Hematopoietic multipotent progenitor cell treated with erythropoietin and hydrocortisone succinate and interleukin-3 and kit ligand, for 15 days (in vitro differentiated cells): ENCODE measurements around the gene SRSF8.
"Not testable (repeated sequence)": the region's sequence is repeated elsewhere in the genome, so short reads cannot be mapped to it uniquely, and the experiment has no call there.

Source experiments
- DNase-seq: peaks from one replicate; pipeline ENCODE4 v3.0.0-alpha.2; 2015; ENCODE audit warnings: low spot score

Gene SRSF8

DNA sequence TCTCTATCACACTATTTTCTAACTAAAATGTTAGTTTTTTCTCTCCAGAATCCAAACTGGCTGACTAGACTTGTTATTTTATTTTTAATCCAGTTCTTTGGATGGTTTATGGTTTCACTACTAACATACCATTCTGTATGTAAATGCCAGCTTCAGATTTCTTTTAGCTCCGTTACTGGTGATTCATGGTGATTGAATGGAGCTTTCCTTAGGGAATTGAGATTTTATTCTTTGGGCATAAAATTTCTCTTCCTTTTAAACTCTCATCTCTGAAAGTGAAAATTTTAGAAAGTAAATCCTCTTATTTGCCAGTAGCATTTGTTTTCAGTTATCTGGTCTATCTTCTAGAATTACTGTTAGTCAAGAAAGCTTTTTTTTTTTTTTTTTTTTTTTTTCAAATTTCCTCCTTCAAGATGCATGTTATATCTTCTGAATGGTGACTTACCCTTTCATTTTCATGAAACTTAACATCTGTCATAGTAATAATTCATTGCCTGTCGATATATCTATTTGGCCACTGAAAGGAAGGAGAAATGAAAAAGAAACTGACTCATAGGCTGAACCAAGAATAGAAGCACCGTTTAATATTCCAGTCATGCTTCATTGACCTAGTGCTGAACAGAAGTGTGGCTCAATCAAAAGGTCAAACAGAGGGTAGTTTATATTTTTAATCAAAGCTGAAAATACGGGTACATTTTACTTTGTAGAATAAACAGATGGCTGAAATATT, 29.3 kb downstream of the SRSF8 start:
- DNase-seq = no peak

DNA sequence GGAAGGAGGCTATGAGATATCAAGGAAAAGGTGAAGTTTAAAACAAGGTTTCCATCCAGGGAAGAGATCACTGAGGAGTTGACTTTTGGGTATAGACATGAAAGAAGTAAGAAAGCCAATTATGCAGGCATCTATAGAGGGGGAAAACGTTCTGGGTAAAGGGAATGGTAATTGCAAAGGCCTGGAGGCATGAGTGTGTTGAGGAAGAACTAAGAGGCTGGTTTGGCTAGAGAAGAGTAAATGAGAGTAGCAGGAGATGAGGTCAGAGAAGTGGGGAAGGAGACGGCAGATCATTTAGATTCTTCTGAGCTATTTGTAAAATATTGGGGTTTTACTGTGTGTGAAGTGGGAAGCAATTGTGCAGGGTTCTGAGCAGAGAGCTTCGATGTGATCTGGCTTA, 30.5 kb downstream of the SRSF8 start:
- no peak for DNase-seq

DNA sequence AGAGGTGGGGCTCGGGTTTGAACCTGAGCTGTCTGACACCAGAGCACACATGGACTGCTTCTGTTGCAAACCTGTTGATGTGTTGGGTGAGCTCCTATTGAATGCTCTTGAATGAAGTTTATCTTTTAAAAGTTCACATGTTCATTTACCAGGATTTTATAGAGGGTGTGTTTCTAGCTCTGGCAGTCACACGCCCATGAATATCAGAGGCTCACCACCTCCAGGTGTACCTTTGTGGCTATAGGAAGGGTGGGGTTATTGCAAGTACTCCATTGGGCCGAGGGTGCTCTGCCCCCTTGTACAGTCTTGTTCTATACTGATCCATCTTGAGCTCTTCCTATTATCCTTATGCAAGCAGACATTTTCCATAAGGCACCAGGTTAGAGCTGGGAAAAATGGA, 32.1 kb downstream of the SRSF8 start:
- no peak for DNase-seq

DNA sequence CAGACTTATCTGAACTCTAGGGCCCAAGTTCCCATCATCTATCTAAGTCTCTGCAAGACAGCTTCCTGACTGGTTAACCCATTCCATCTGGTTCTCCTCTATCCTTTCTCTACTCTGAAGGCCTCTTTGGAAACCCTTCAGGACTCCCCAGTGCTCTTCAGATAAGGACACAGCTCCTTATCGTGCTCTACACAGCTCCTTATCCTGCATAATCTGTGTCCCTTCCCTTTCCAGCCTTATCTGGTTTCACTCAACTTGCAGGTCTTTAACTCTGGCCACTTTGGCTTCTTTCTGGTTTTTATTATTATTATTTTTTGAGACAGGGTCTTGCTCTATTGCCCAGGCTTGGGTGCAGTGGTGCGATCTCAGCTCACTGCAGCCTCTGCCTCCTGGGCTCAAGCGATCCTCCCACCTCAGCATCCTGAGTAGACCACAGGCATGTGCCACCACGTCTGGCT, 33.5 kb downstream of the SRSF8 start:
- peak; percentile 29 for DNase-seq

DNA sequence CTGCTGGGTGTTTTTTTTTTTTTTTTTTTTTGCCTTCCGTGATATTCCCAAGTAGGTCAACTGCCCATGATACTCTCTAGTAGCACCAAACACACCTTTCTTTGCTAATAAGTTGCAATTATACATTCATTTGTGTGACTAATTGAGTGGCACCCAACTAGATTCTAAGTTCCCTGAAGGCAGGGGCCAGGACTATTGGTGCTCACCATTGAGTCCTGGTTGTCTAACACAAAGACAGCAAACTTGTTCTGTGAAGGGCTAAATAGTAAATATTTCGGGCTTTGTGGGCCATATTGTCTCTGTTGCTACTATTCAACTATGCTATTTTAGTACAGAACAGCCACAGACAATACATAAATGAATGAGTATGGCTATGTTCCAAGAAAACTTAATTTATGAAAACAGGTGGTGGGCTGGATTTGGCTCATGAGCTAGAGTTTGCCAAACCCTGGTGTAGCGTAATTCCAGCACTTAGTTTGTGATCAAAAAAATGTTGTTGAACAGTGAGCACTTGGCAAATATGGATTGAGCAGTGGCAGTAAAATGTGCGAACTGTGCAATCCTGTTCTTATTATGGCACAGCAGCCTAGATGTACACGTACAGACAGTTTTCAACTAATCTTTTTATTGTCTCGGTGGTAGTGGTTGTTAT, 34.3 kb downstream of the SRSF8 start:
- DNase-seq = no peak

DNA sequence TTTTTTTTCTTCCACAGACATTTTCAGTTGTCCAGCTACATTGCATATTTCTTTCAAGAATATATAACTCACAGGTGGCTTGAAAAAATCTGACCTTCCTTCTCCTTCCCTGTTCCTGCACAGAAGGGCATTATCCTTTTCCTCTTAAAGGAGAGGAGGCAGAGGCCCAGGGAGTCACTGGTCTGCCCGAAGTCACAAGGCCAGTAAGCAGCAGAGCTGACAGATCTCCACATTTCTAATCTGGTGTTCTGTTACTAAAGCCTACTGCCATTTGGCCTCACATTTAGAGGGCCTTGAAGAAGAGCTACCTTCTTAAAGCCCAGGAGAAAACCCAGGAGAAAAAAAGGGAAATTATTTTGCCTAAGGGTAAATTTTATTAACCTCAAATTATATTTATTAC, 35.2 kb downstream of the SRSF8 start:
- no peak for DNase-seq

DNA sequence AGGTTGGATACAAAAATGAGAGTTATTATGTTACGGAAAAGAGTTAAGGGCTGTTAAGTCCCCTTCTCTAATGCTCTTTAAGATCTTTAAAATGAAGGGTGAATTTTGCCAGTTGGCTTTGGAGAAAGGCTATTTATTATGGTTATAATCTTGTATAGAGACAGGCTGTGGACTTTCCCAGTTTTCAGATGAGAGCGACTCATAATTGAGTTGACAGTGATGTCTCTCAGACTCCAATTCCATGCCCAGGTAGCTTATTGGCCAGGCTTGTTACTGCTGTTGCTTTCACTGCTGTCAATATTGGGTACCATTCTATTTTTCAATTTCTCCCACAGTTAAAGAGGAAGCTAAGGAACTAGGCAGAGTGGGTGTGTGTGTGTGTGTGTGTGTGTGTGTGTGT, 36.0 kb downstream of the SRSF8 start:
- DNase-seq = no peak

DNA sequence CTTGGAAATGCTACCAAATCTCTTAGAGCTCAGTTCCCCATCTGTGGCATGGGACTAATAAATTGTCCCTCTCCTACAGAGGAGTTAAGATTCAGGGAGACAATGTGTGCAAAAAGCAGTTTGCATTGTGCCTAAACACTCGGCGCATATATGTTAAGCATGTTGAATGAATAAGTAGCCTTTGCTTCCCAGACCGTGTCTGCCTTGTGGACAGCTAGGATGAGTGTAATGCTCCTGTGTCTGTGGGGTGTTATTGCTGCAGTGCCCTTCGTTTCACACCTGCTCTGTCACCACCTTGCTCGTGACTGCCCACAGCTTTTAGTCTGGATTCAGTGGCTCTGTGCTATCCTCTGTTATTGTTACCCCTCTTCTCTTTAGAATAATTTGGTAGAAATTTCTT, 37.0 kb downstream of the SRSF8 start:
- no peak for DNase-seq

DNA sequence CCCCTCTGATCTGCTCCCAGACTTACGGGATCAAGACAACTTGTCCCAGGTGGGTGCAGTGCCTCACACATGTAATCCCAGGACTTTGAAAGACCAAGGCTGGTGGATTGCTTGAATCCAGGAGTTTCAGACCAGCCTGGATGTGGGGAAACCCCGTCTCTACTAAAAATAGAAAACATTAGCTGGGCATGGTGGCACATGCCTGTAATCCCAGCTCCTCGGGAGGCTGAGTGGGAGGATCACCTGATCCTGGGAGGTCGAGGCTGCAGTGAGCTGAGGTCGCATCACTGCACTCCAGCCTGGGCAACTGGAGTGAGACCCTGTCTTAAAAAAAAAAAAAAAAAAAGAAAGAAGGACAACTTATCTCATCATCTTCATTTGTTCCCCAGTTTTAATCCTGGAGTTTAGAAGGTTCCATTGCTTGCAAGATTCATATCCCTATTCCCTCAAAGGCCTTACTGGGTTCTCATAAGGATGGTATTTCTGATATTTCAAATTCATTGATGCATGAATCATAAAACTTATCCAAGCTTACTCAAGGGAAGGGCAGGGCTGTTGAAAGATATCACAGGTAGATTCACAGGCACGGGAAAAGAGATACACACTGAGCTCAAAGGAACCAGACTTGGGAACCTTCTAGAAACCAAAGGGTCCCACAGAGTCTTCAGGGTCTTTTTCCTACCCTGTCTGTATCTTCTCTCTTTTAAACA, 37.6 kb downstream of the SRSF8 start:
- no peak for DNase-seq

DNA sequence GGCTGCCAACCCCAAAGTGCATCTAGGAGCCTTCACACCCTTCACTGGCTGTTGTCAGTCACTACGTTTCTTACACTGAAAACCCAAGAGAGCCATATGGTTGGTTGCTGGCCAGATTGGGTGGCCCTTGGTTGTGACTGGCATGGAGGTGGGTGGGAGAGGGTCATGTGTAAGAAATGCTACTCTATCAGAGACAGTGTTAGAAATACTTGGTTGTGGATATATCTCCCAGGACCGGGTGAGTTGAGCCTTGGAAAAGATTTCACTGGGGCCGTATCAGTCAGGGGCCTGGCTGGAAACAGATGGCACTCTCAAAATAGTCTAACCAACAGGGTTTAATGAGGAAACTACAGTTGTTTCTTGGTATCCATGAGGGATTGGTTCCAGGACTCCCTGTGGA, 38.1 kb downstream of the SRSF8 start:
- no peak for DNase-seq

DNA sequence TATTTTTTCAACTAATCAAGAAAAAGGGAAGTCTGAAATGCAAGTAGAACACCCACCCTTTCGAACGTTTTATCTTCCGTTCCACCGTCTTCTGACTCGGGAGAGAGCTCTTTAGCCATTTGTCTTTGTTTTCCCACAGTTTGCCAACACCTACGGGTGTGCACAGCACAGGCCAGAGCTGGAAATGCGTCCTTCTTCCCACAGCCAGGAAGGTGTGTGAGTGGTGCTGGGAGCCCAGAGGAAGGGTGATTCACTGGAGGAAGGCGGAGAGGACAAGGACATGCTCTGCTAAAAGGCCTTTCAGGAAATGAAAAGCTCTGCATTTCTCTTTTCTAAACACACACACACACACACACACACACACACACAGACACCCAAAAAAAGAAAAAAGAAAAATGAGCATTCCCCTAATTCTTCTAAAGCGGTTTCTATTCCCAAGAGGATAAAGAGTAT, 41.5 kb downstream of the SRSF8 start:
- no peak for DNase-seq

DNA sequence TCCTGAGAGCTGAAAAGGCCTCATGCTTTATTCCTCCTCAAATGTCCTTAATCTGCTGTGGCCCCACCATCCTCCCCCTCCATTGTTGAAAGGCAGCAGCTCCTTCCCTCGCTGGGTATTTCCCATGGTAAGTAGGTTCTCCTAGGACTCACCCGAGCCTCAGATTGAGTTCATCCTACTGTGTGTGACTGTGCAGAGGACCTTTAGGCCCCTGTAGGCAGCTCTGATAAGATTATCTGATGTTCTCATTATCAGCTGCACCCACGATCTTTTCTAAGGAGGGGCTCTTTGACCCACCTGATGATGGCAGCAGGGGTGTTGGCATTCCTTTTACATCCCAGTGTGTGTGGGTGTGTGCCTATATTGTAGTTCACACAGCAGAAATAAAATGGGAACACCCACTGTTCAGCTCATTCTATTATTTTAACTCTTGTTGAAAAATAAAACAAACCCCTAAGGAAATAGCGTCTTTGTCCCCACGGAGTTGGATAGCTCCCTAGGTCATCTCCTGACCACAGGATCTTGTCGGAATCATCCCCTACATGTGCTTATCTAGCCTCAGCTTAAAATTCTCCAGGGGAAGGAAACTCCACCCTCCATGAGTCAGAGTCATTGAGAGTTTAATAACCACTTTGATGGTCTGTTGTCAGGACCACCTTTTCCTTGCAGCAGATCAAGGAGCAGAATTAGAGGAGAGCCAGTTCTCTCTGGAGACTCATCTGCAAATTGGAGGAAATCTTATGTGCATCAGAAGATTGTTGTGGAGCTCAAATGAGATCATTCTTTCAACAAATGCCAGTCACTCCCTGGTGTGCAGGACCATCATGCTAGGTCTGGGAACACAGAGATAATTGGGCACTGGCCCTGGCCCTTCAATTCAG, 42.2 kb downstream of the SRSF8 start:
- DNase-seq = peak; percentile 53

DNA sequence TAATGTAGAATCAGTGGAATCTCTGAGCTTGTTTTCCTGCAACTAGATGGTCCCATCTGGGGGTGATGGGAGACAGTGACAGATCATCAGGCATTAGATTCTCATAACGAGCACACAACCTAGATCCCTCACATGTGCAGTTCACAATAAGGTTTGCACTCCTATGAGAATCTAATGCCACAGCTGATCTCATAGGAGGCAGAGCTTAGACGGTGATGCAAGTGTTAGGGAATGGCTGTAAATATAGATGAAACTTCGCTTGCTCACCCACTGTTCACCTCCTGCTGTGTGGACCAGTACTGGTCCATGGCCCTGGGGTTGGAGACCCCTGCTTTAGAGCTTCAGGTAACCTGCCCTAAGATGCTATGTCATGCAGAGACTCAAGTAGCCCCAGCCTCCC, 44.8 kb downstream of the SRSF8 start:
- not testable (repeated sequence) for DNase-seq

DNA sequence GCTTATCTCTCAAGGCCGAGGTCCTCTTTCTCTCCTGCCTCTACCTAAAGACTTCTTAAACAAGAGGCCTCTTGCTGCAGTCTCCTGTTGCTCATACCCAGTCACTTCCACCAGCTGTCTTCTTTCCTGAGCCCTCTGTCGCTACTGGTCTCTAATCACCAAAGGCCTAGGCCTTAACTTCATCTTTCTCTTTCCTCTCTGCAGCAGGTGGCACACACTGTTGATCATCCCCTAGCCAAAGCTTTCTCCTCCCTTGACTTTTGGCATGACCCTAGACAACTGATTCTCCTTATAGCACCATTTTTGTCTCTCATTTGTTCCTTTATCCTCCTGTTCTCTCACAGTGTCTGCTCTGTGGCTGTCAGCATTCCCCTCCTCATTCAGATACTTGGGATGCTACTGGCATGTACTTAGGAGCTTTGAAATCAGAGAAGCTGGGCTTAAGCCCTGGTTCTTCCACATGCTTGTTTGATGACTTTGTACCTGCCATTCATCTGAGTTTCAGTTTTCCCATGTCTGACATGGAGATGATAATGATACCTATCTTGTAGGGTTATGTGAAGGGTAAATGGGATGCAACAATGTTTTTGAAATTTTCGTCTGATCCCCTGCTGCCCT, 45.3 kb downstream of the SRSF8 start:
- DNase-seq = no peak

DNA sequence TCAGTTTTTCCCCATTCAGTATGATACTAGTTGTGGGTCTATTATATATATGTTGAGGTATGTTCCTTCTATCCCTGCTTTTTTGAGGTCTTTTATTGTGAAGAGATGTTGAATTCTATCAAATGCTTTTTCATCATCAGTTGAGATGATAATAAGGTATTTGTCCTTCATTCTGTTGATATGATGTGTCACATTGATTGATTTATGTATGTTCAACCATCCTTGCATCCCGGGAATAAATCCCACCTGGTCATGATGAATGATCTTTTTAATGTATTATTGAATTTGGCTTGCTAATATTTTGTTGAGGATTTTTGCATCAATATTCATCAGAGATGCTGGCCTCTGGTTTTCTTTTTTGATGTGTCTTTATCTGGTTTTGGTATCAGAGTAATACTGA, 48.9 kb downstream of the SRSF8 start:
- DNase-seq = no peak

DNA sequence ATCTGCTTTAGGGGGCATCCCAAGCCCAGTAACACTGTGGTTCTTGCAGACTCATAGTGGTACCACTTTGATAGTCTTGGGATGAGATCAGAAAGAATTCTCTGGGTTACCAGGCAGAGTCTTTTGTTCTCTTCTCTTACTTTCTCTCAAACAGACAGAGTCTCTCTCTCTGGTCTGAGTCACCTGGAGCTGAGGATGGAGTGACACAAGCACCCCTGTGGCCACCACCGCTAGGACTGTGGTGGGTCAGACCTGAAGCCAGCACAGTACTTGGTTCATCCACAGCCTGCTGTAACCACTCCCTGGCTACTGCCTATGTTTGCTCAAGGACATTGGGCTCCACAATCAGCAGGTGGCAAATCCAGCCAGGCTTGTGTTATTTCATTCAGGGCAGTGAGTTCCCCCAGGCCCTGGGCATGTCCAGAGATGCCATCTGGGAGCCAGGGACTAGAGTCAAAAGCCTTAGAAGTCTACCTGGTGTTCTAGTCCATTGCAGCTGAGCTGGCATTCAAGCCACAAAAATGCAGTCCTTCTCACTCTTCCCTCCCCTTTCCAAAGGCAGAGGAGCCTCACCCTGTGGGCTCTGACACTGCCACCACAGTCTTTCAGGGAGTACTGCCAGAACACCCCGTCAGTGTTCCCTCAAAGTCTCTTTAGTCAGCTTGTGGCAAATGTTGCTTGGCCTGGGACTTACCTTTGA, 52.8 kb downstream of the SRSF8 start:
- DNase-seq = no peak
